HepG2 (cell line): ENCODE measurements around the gene SAP30. TPM values are rescaled to one million over a fixed set of nuclear protein-coding genes. Genes with fewer than 3 reads are reported as not detected.

Experiments
- ATAD3A ChIP-seq: sonication (generic); formaldehyde crosslinking; IDR thresholded peaks from 2 replicates; pipeline ENCODE4 v1.4.0; 2020; ENCODE audit warnings: missing genetic modification reagents
- CBFB ChIP-seq: sonication (generic); formaldehyde crosslinking; IDR thresholded peaks from 2 replicates; pipeline ENCODE4 v1.4.0; 2020; ENCODE audit warnings: missing genetic modification reagents
- ELF1 ChIP-seq: sonication (generic); formaldehyde crosslinking; IDR thresholded peaks from 2 replicates; pipeline ENCODE4 v1.4.0; 2020; ENCODE audit warnings: missing genetic modification reagents
- FUBP1 ChIP-seq: sonication (generic); formaldehyde crosslinking; IDR thresholded peaks from 2 replicates; pipeline ENCODE4 v1.5.1; 2020; ENCODE audit warnings: missing genetic modification reagents, mild to moderate bottlenecking, borderline replicate concordance
- HOMEZ ChIP-seq: IDR thresholded peaks from 2 replicates; pipeline ENCODE4 v1.6.1; 2016; ENCODE audit warnings: low read depth
- PBX3 ChIP-seq: sonication (generic); formaldehyde crosslinking; IDR thresholded peaks from 2 replicates; pipeline ENCODE4 v1.8.1; 2023; ENCODE audit warnings: missing genetic modification reagents, inconsistent platforms, borderline replicate concordance
- TCF7L2 ChIP-seq: IDR thresholded peaks from 2 replicates; pipeline ENCODE4 v1.6.1; 2011; ENCODE audit warnings: mild to moderate bottlenecking, low read depth, low read length, moderate library complexity
- TIGD3 ChIP-seq: sonication (generic); formaldehyde crosslinking; IDR thresholded peaks from 2 replicates; pipeline ENCODE4 v1.5.1; 2020; ENCODE audit warnings: mild to moderate bottlenecking, missing genetic modification reagents, borderline replicate concordance
- ZBTB49 ChIP-seq: sonication (generic); formaldehyde crosslinking; IDR thresholded peaks from 2 replicates; pipeline ENCODE4 v1.4.0; 2020; ENCODE audit warnings: missing genetic modification reagents, borderline replicate concordance
- ZFYVE20 ChIP-seq: sonication (generic); formaldehyde crosslinking; IDR thresholded peaks from 2 replicates; pipeline ENCODE4 v1.8.0; 2023; ENCODE audit warnings: low read depth, mild to moderate bottlenecking, moderate library complexity, missing genetic modification reagents, borderline replicate concordance
- ZNF615 ChIP-seq: sonication (generic); formaldehyde crosslinking; IDR thresholded peaks from 2 replicates; pipeline ENCODE4 v1.5.0; 2020; ENCODE audit warnings: mild to moderate bottlenecking, missing genetic modification reagents, borderline replicate concordance
- ZNF713 ChIP-seq: sonication (generic); formaldehyde crosslinking; IDR thresholded peaks from 2 replicates; pipeline ENCODE4 v1.4.0; 2020; ENCODE audit warnings: mild to moderate bottlenecking, missing genetic modification reagents
- ZNF746 ChIP-seq: sonication (generic); formaldehyde crosslinking; IDR thresholded peaks from 2 replicates; pipeline ENCODE4 v1.8.0; 2022; ENCODE audit warnings: mild to moderate bottlenecking, missing genetic modification reagents
- polyA plus RNA-seq, 8 experiments: library from polyadenylated mRNA; depleted of rRNA in 3 of 8; stranded (reverse) in 7 of 8; unstranded in 1 of 8; fragments of >200 nt; fragmentation: Illumina TruSeq in 4 of 8; extraction: Trizol in 4 of 8; gene quantifications; 2 replicates each; pipeline versions ENCODE4 v1.2.1 to v1.2.3, GENCODE V29; 2011 to 2016; ENCODE audit warnings: low read depth in 4 of 8, missing spikeins in 1 of 8, mixed read lengths in 1 of 8; ENCODE audit not compliant: insufficient read depth in 1 of 8
- total RNA-seq, 5 experiments: library from RNA; depleted of rRNA; stranded (reverse); fragments of >200 nt; fragmentation: Illumina TruSeq; extraction: Trizol; gene quantifications; 2 replicates each; pipeline ENCODE4 v1.2.3, GENCODE V29; 2016; ENCODE audit warnings: low read depth in 1 of 5
- TF ChIP-seq, protein P1 (sequence below): sonication (generic); formaldehyde crosslinking; IDR thresholded peaks from 2 replicates; pipeline ENCODE4 v1.4.0; 2020; ENCODE audit warnings: mild to moderate bottlenecking, missing genetic modification reagents

SAP30 gene
- total and polyA plus RNA-seq, 2 of the 13 experiments (the other 11 are each of a cell fraction or from before 2014, with no cell fraction given), result 14.2 to 25.1 TPM

- TF ChIP-seq HOMEZ (CRISPR knock-in tag), result no peak
- no peak for TF ChIP-seq ZNF713 (CRISPR knock-in tag)
- 0 out of 2 replicates have a peak, but pooled peaks have one; percentile 67 for TF ChIP-seq ATAD3A (CRISPR knock-in tag)
- TF ChIP-seq ELF1, result peak; percentile 30; the same call in 1 of the 2 replicates
- no peak for TF ChIP-seq FUBP1 (CRISPR knock-in tag)
- no peak; the same call in 1 of the 2 replicates for TF ChIP-seq CBFB (CRISPR knock-in tag)
- TF ChIP-seq ZBTB49, result no peak
- TF ChIP-seq ZNF615 (CRISPR knock-in tag), result no peak
- TF ChIP-seq, protein P1, sequence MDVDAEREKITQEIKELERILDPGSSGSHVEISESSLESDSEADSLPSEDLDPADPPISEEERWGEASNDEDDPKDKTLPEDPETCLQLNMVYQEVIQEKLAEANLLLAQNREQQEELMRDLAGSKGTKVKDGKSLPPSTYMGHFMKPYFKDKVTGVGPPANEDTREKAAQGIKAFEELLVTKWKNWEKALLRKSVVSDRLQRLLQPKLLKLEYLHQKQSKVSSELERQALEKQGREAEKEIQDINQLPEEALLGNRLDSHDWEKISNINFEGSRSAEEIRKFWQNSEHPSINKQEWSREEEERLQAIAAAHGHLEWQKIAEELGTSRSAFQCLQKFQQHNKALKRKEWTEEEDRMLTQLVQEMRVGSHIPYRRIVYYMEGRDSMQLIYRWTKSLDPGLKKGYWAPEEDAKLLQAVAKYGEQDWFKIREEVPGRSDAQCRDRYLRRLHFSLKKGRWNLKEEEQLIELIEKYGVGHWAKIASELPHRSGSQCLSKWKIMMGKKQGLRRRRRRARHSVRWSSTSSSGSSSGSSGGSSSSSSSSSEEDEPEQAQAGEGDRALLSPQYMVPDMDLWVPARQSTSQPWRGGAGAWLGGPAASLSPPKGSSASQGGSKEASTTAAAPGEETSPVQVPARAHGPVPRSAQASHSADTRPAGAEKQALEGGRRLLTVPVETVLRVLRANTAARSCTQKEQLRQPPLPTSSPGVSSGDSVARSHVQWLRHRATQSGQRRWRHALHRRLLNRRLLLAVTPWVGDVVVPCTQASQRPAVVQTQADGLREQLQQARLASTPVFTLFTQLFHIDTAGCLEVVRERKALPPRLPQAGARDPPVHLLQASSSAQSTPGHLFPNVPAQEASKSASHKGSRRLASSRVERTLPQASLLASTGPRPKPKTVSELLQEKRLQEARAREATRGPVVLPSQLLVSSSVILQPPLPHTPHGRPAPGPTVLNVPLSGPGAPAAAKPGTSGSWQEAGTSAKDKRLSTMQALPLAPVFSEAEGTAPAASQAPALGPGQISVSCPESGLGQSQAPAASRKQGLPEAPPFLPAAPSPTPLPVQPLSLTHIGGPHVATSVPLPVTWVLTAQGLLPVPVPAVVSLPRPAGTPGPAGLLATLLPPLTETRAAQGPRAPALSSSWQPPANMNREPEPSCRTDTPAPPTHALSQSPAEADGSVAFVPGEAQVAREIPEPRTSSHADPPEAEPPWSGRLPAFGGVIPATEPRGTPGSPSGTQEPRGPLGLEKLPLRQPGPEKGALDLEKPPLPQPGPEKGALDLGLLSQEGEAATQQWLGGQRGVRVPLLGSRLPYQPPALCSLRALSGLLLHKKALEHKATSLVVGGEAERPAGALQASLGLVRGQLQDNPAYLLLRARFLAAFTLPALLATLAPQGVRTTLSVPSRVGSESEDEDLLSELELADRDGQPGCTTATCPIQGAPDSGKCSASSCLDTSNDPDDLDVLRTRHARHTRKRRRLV (CRISPR knock-in tag), result no peak
- no peak; the same call in 1 of the 2 replicates for TF ChIP-seq TIGD3
- no peak for TF ChIP-seq ZNF746 (CRISPR knock-in tag)
- TF ChIP-seq ZFYVE20 (CRISPR knock-in tag), result no peak
- TF ChIP-seq PBX3 (CRISPR knock-in tag), result no peak
- no peak for TF ChIP-seq TCF7L2
Observed at GRCh38 chr4:173370477-173371291, at the start of gene SAP30 (continued).
